GM21529 (cell line): ENCODE data around the gene ZNF343.

Source experiments
- ATAC-seq: cut with Tn5 transposase; IDR thresholded peaks from one replicate; pipeline ENCODE4 v1.9.1; 2021; ENCODE audit not compliant: unreplicated experiment

ZNF343 gene

DNA sequence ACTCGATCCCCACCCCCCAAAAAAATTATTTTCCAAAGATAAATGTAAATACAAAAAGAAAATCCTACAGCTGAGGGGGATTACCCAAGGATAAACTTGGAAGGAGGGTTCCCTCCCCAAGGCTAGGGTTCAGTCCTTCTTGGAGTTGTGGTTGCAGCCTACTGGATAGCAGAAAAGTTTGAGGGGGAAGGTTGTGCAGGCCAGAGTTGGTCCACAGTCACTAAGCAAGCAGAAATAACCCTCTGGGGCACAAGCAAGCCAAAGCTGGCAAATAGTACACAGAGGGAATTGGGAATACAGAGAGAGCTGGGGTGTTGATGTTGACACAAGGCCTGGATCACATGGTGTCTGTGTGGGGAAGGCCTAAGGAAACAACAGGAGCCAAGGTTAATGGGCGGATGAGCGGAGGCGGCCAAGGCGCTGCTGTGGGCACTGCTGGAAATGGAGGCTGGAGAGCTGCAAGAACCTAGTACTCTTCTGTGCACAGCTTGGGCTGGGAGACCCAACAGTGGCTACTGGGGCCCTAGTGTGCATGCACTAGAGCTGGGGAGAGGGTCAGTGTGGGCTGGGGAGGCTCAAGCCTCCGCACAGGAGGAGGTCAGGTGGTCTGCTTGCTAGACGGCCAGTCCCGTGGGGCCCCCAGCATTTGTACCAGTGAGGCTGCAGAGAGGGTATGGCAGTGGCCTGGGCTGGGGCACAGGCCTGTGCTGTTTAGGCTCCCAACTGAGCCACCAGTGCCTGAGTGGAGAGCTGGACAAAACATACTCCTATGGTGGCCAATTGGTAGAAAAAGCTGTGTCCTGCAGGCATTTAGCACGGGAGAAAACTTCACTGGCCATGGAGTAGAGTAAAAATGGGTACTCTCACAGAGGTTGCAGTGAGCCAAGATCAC lies 32.6 kb downstream of the ZNF343 start:
- ATAC-seq, result no peak

DNA sequence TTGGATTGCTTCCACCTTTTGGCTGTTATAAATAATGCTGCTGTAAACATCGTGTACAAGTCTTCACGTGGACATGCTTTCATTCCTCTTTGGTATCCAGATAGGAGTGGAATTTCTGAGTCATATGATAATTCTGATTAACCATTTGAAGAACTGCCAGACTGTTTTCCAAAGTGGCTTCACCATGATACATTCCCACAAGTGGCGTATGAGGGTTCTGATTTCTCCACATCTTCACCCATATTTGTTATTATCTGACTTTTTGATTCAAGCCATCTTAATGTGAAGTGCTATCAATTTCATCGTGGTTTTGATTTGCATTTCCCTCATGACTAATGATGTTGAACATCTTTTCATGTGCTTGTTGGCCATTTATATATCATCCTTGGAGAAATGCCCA lies 35.2 kb downstream of the ZNF343 start:
- no peak for ATAC-seq

DNA sequence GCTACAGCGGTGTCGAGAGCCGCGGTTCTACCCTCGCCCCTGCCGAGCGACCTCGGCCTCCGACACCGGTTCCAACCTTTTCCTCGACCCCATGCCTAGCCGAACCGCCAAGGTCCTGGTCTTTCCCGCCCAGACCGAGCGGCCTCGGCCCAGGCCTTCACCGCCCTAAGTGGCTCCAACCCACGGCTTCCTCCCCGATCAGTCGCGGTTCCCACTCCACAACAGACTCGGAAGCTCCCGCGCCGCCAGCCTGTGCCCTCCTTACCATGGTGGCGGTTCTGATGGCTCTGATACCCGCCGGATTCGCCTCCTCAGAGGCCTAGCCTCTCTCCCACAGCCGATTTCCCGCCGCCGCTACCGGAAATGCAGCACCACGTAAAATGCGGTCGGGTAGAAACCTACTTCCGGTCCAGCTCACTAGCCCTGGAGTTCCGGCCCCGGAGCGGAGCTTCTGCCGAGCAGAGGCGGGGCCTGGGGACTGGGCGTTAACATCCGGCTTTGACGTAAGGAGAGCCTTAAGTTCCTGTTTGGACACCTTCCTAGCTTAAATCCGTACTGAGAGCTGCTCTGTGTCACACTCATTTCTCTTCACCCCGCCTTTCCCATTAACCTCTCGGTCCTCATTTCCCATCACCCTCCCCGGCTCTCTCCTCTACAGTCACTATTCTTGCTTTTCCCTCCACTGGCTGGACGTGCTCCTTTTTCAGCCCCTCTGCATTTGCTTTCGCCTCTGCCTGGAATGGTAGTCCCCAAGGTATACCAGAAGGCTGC lies 38.1 kb downstream of the ZNF343 start, which contains the start of gene SNRPB:
TSS of gene SNRPB (minus strand) at position 367 of the 771 bp plus-strand sequence. CDS start at position 268, 99 bp downstream.
- peak; percentile 98 for ATAC-seq

DNA sequence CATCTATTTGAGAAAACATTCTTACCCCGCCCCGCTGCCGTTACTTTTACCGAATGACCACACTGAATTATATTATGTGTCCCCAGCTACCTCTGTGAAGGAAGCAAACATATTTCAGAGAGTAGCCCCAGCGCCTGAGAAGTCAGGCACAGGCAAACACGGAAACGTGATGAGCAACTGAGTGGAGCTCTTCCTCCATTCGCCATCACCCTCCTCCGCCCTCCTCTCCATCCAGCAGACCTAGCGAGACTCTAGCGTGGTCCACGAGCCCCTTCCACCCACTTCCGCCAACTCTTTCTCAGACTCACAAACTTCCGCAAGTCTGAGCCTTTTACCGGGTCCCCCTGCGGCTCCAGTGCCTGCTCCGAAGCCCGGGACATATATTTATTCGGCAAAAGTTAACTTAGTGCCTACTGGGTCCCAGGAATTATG lies 38.7 kb downstream of the ZNF343 start:
- ATAC-seq, result peak; percentile 29

DNA sequence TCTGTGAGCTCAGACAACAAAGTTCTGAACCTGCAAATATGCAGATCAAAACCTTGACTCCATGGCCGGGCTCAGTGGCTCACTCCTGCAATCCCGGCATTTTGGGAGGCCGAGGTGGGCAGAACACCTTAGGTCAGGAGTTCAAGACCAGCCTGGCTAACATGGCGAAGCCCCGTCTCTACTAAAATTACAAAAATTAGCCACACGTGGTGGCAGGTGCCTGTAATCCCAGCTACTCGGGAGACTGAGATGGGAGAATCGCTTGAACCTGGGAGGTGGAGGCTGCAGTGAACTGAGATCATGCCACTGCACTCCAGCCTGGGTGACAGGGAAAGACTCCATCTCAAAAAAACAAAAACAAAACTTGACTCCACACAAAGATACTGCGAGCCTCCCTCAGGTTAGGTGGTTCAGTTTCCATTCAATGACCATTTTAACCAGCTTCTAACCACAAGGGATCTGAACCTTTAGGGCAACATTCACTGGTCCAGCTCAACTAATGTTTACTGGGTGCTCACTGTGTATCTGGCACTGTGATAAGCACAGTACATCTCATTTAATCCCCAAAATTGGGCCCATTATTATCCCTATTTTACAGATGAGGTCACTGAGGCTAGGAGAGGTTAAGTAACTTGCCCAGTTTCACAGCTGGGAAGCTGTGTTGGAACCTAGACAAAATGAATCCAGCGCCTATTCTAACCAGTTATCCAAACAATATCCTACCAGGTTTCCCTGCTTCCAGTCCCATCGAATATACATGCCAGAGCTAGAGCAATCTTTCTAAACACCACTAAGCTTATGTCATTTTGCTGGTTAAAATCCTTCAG lies 39.9 kb downstream of the ZNF343 start:
- ATAC-seq, result no peak

DNA sequence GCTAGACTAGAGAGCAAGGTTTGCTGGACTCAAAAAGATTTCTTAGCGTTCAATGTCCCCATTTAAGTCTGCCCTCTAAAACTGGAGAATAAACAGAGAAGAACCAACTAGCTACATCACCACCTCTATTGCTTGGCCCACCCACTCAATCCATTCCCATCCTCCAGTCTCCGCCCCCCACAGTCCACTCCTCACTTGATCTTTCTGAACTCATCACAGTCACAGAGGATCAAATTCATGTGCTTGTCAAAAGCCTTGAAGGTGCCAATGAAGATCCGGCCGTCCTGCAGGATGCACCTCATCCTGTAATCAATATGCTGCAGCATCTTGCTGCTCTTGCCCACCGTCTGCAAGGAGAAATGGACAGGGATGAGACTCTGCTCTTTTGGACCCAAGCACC lies 41.3 kb downstream of the ZNF343 start:
- ATAC-seq, result no peak

DNA sequence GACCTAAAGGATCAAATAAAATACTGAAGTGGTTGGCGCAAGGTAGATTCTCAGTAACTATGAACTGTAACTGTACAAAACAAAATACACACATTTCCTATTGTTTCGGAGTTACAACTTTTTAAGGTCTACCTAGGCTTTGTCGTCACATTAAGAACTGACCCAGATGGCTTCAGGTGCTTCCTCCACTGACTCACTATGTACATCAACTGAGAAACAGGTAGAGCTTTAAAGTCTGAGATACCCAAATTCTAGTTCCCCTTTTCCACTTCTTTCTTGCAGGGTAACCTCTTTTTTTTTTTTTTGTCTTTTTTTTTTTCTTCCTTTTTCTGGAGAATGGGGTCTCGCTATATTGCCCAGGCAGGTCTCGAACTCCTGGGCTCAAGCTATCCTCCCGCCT lies 43.6 kb downstream of the ZNF343 start:
- ATAC-seq, result no peak

DNA sequence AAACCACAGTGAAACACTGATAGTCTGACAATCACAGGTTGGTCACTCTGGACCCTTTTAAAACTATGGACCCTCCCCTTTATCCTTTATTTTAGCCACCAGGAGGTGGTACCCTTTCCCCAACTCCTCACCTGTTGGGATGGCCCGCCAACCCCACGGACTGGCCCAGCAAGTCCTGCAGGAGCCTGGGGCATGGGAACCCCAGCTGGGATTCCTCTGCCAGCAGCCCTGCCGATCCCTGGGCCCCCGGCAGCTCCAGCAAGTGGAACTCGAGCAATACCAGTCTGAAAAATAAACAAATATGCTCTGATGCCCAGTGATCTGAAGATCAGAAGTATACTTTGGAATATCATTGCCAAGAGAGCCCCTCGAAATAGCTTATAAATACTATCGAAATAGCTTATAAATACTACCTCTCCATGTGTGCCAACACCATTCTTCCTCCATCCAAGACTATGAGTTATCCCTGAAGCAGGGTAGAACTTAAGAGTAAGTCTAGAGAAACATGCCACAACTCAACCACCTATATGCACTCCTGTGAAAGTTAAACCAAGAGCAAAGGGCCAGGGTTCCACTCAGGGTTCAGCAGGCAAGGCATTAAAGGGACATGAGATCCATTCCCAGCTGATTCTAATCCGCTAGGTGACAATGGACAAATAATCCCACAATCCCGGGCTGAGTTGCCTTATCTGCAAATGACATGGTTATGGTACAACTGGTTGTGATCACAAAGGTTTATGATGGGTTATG lies 44.9 kb downstream of the ZNF343 start:
- no peak for ATAC-seq

DNA sequence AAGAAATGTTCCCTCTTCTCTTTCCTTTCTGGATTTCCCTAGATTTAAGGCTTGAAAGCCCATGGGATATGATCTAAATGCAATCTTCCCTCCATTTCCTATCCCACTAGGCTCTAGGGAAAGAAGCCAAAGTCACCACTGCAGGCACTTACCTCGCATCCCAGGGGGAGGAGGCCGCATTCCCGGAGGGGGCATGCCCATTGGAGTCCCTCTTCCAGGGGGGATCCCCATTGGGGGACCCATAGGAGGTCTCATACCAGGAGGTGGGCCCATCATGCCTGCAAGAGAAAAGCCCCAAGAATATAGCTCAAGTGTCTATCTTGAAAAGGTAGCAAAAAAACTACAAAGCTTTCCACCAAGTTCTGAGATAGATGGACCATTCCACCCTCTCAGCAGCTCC lies 46.2 kb downstream of the ZNF343 start:
- no peak for ATAC-seq

DNA sequence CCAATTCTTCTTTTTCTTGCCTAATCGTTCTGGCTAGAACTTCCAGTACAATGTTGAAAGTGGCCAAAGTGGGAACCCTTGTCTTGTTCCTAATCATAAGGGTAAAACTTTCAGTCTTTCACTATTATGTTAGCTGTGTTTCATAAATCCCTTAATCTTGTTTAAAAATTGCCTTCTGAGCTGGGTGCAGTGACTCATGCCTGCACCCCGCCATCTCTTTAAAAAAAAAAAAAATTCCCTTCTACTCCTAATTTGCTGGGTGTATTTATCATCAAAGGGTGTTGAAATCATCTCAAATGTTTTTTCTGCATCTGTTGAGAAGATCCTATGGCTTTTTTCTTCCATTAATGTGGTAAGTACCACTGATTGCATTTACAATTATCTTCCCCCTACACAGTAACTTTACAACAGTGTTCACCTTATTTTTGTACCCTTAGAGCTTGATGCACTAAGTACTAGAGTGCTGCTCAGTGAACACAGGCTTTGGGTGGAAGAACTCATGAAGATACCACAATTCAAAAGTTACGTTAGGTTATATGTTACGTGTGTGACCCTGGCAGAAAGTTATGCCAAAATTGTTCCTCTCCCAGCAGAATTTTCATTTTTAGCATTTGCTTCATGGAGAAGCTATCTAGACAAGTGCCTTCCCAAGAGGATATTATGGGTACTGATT lies 47.8 kb downstream of the ZNF343 start:
- no peak for ATAC-seq

DNA sequence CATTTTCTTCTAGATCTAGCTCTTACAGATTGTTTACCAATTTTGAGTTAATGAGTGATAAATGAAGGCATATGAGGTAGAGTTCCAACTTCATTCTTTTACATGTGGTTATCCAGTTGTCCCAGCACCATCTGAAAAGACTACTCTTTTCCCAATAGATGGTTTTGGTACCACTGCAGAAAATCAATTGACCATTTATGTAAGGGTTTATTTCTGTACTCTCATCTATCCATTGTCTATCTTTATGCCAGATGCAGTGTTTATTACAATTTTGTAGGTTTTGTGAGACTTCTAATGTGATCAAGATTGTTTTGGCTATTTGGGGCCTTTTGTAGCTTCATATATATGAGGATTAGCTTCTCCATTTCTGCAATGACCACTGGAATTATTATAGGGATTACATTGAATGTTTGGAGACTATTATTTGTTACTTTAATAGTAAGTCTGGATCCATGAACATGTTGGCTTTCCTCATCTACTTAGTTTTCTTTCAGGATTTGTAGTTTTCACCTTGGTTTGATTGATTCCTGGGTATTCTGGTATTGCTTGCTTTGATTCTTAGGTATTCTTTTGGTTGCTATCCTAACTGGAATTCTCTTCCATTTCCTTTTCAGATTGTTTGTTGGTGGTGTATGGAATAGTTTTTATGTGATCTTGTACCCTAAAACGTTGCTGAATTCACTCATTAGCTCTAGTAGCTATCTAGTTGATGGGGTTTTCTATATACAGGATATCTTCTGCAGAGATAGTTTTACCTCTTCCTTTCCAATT lies 48.5 kb downstream of the ZNF343 start:
- no peak for ATAC-seq

DNA sequence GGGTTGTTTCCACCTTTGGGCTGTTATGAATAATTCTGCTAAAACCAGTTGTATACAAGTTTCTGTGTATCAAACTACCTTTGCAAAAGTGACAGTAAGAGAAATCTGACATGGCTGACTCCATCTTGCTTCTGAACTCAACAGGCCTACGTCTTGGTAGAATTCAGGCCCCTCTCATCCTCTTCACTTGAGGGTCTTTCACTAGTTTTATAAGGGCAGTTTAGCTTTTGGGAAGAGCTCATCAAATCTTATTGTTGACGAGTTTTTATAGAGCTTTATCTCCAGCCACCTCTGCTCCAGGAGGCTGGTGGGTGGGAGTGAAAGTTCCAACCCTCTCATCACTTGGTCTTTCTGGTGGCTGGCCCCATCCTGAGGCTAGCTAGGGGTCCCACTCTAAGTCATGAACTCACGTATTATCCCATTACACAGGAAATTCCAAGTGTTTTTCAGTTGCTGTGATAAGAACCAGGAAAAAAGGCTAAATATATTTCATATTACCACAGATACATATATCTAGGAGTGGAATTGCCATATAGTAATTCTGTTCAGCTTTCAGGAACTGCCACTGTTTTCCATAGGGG lies 49.7 kb downstream of the ZNF343 start:
- ATAC-seq, result no peak

DNA sequence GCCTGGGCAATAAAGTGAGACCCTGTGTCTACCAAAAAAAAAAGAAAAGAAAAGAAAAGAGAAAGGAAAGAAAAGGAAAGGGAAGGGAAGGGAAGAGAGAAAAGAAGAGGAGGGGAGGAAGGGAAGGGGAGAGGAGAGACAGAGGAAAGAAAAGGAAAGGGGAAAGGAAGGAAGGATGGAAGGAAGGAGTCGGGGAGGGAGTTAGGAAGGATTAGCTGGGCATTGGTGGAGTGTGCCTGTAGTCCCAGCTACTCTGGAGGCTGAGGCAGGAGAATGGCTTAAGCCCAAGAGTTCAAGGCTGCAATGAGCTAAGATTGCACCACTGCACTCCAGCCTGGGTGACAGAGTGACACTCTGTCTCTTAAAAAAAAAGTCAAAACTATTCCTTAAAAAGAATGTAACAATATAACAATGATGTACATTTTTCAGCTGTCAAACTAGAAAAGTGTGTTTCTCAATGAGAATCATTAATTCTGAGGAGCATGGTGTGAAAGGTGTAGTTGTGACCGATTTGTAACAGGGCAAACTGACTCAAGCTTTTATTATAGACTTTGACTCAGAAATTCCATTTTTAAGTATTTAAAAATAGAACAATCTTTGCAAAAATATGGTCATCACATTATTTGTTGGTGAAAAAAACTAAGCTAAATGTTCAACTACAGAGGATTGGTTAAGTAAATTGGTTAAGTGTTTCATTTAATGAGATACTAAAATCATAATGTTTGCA lies 52.8 kb downstream of the ZNF343 start:
- ATAC-seq, result no peak

DNA sequence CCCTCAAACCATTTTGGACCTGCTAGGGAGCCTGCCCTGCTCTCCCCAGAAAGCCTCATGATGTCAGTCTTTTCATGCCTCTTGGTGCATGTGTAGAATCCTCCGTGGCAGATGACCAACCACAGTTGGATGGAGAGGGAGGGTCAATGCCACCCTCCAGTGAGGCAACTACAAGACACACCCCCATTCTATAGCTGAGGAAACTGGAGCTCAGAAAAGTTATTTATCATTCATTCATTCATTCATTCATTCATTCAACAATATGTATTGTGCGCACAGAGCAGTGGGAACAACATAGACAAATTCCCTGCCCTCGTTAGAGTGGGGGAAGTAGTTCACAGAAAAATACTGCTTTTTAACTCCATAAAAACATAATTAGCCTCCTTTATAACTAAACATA lies 54.9 kb downstream of the ZNF343 start:
- ATAC-seq, result no peak

DNA sequence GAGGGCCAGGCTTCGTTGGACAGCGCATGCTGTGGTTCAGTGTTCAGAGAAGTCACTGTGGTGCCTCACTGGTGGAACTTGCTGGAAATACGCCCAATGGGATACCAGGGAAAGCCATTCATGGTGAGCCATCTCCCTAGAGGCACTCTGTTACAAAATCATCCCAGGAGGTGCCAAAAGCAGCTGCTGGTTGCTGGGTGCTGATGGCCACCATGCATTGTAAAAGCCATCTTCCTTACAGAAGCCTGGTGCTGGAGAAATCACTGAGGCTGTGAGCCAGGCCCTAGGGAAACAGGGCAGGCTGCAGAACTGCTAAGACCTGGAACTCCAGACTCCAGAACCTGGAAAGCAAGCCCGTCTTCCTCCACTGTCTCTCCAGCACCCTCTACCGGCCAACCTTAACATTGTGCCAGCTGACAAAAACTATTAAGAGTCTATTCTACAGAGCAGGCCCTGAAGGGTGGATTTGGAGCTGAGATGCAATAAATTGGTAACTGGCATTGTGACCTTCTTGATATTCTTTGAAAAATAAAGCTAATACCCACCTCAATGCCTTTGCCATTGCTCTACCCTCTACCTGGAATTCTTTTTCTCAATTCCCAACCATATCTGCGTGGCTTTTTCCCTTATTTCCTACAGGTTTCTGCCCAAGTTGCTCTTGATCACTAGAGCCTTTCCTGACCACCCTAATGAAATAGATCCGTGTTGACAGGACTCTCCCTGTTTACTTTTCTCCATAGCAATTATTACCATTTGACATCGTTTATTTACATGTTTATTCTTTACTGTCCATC lies 56.6 kb downstream of the ZNF343 start:
- no peak for ATAC-seq

DNA sequence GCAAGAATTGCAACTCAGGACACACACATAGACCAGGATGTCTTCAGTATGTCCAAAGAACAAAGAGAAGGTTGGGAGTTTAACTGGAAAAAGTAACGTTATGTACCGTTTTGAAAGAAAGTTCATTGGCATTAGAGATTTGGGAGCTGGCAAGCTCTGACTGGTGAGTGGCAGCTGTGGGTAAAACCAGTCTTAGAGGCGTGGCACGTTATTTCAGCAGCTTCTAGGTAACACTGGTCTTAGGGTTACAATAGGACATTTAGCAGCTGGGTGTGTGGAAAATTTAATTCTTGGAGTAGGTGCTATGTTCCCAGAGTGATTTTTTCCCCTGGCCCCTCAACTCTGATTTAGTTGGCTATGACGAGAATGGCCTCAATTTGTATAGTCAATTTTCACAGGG lies 57.3 kb downstream of the ZNF343 start:
- no peak for ATAC-seq

DNA sequence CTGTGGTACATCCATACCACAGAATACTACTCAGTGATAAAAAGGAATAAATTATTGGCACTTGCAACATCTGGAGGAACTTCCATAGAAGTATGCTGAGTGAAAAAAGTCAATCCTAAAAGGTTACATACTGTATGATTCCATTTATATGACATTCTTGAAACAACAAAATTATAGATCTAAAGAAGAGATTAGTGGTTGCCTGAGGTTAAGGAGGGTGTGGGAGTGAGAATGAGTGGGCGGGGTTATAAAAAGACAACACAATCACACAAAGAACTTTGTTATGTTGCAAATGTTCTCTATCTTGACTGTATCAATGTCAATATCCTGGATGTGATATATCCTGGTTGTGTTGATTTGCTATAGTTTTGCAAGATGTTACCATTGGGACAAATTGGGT lies 59.3 kb downstream of the ZNF343 start:
- no peak for ATAC-seq
